HG02798 (cell line): ENCODE measurements around the gene SMIM1.

Experiments
- ATAC-seq: cut with Tn5 transposase; IDR thresholded peaks from one replicate; pipeline ENCODE4 v1.9.1; 2021; ENCODE audit warnings: mild to moderate bottlenecking; ENCODE audit not compliant: unreplicated experiment, poor library complexity

The SMIM1 gene

DNA sequence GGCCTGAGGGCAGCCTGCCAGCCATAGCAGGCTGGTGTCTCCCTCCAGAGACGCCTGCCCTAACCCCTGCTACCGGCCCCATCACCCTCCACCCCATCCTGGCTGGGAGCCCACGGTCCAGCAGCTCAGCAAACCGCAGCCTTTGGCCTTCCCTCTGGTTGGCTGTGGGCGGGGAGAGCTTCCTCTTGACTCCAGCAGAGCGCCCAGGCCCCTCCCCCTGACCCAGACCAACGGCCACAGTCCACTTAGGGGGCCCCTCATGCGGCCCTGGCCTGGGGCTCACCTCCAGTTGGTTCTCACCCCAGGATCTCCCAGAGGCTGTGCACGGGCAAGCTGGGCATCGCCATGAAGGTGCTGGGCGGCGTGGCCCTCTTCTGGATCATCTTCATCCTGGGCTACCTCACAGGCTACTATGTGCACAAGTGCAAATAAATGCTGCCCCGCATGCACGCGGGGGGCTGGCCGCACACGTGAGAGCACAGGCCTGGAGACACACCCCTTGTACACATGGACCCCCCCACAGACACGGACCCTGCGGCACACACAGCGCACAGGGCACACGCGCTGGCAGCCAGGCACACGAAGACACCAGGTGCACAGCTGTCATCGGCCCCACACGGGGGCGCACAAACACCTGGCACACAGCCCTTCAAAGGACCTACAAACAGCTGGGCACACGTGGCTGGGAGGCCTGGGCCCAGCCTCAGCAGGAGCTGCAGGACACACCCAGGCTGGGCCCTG lies 3.1 kb downstream of the SMIM1 start:
- ATAC-seq: peak; percentile 32

DNA sequence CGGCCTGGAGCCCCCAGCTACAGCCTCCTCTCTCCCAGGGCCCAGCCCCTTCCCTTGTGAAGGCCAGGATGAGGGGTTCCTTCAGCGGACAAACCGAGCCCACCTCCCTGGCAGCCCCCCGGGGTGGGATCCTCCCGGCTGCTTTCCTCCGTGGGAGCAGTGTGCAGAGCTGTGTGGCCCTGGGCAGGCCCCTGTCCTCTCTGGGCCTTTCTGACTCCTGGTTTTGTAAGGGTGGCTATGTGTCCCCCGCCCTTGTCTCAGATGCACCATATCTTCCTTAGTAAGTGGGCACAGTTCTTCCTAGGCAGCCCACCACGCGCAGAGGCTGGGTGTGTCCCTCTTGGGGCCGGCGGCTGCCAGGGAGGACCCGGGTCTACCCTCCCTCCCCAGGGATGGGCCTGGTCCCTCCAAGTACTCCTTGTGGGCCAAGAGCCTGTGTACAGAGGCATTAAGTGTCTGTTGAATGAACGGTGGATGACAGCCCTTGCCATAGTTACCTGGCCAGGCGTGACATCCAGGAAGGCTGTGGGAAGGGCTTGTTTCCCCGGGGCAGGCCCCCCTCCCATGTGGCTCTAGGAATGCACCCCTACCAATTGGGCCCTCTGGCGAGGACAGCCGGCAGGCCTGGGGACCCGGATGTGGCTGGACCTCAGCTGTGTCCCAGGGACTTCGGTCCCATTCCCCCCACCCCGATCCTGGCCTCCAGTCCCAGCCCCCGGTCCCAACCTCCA lies 3.8 kb downstream of the SMIM1 start:
- no peak for ATAC-seq

DNA sequence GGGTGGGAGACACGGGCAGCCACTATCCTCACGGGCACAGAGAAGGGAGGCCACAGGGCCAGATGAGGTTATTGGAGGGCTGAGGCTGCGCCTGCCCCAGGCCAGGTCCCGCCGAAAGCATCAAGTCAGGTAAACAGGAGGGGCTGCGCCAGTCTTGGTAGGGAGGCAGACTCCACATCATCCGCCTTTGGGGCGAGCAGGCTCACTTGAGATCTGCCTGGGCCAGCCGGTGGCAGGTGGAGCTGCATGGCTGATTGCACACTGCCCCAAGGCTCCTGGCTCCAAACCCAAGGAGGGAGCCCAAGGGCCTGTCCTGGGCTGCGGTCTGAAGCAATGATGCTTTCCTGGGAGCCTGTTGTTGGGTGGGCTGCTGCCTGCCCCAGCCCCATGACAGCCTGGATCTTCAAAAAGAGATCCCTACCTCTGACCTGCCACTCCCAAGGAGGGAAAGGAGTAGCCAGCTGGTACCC lies 4.6 kb downstream of the SMIM1 start:
- ATAC-seq: no peak

DNA sequence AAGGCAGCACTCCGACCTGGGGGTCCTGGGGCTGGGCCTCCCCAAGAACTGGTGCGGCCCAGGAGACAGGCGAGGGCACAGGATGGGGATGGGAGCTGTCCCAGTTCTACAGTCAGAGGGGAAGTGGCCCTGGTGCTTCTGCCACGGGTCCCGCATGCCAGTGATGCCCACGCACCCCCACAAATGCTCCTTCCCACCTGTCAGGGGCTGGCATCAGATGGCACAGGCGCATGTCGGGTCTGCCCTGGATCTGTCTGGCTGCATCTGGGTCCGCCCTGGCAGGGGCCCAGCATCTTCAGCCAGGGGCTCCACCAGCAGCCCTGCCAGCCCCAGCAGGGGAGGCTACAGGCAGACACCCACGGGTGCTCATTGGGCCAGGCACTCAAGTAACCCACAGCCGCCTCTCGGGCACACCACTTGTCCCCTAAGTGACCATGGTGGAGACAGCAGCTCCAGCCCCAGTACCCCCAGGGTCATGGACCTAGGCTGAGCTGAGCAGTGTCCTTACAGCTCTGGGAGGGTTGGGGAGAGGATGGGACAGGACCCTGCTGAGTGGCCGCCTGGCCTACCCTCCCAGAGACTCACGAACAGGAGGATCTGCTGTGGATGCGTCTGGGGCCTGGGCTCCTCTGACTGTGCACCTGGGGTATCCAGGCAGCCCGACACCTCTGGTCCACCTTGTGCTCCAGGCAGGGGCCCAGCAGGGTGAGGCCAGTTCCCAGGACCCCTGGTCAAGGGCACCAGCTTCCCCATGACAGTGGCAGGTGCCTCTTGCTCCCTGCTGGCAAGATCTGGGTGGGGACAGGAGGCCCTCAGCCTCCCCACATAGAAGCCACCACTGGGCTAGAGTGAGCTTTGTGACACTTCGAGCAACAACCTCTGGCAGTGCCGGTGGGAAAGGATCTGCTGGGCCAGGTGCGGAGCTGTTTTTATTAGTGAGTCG lies 5.4 kb downstream of the SMIM1 start:
- no peak for ATAC-seq

DNA sequence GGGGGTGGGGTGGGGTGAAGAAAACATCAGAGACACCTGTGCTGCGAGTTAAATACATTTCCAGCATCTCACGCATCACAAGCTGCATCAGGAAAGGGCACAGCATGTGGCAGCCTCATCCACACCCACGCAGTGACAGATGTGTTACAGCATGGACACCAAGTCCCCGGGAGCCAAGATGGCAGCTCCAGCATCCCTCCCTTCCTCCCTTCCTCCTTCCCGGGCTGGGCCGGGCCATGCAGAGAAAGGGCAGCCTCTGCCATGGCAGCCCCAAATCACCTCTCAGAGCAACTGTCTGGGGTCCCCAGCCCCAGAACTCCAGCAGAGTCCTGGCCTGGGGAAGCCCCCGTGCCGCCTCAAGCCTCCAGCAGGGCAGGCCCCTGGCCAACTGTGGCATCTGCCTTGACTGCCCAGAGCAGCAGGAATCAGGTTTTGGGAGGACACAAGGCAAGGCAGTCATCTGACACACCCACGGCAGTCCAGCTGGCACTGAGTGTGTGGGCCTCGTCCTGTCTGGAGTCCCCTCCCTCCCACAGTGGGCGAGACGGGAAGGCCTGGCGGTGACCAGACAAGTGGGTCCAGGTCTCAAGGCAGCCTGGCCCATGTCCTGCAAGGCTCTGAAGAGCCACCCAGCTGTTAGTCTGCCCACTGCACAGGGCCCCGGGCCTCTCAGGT lies 6.2 kb downstream of the SMIM1 start:
- no peak for ATAC-seq

DNA sequence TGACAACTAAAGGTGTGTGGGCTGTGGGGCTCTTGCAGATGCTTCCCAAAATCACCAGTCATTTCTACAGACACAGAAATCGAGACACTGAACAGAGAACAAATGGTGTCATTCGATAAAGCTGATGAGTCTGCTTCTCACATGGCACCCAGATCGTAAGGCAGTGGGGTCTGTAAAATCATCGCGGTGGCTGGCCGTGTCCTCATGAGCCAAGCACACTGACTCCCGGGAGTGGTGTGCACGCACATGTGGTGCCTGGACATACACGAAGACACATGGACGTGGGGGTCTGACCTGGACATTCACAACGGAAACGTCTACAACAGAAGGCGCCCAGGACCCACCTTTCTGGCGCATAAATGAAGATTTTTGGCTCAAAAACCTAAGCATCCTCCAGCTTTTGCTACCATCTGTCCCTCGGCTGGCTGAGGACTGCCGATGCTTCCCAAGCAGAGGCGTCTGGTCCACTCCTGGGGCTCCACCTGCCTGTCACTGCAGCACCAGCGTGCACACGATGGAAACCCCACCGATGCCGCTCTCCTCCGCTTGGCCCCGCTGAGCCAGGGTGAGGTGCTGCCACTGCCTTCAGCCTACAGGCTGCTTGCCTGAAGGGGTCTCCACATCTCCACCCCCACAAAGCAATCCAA lies 6.8 kb downstream of the SMIM1 start:
- ATAC-seq: no peak

DNA sequence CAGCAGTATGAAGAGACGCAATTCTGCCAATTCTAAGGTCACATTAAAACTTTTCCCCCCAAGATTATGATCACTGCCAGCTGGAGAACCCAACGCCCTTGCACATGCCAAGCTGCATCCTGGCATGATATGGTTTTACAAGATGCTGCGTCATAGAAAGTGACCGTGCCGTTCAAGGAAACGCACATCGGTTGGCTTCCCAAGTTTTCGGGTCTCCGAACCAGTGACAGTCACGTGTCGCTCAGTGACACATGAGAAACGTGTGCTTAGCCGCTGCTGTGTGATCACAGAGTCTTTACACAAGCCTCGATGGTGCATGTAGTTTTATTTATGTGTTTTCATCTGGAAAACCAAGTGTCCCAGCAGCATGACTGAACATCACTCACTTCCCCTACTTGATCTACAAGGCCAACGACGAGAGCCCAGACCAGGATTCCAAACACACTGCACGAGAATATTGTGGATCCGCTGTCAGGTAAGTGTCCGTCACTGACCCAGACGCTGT lies 7.4 kb downstream of the SMIM1 start:
- ATAC-seq: no peak

DNA sequence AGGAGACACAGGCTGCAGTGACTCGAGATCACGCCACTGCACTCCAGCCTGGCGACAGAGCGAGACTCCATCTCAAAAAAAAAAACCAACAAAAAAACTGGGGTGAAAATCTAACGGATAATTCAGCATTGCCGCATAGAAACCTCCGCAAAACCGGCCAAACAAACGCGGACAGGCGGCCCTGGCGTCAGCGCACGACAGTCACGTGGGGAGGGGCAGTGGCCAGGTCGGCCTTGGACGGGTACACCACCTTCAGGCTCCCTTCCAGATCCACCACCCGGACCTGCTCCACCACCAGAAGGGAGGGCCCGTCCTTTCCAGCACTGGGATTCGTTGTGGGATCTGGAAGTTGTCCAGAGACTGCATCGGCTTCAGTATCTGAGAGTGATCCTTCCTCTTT lies 8.4 kb downstream of the SMIM1 start:
- ATAC-seq: no peak

DNA sequence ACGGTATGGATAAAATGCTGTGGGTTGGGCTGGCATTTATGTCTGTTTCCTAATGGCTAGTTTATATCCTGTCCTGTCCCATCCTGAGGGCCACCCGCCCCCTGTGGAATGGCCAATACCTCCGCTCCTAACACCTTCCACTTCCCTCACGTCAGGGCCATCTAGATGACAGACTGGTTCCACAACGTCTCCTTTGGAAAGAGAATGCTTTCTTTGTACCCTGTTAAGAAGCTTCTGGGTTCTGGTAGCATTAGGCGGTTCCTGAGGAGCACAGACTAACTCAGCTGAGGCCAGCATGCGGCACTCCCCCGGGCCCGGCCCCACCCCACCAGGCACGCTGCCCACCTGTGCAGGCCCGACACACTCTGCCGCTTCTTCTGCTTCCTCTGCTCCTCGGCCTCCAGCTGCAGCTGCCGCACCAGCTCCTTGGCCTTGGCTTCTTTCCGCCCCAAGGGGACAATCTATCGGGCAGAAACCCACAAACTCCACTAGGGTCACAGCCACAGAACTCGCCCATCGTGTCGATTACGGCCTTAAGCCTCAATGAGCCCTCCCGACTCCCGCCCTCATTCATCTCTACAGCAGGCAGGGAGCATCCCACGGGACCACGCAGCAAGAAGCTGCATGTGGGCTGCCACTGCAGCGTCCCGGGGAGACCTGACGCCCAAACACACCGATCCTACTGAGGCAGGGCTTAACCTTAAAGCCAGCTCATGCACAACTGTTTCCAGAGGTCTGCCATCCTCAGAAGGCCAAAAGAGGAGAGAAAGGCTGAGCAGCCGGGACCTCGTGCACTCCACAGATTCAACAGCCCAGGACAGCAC lies 11.3 kb downstream of the SMIM1 start:
- no peak for ATAC-seq

DNA sequence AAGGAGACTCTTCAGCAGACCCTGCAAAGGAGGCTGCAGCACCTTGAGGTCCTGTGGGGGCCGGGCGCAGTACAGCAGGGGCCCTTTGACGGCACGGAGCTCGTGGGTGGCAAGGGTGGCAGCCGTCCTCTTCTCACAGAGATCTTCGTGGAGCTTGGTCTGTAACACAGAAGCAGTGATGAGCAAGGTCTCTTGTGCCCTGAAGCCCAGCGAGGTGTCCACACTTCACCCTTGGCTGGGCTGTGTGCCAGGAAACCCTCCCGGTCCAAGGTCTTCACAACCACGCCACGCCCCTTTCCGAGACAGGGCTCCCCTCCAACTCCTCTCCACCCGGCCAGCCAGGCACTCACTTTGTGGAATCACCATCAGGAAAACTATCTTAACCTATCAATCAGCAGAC lies 12.5 kb downstream of the SMIM1 start:
- no peak for ATAC-seq

DNA sequence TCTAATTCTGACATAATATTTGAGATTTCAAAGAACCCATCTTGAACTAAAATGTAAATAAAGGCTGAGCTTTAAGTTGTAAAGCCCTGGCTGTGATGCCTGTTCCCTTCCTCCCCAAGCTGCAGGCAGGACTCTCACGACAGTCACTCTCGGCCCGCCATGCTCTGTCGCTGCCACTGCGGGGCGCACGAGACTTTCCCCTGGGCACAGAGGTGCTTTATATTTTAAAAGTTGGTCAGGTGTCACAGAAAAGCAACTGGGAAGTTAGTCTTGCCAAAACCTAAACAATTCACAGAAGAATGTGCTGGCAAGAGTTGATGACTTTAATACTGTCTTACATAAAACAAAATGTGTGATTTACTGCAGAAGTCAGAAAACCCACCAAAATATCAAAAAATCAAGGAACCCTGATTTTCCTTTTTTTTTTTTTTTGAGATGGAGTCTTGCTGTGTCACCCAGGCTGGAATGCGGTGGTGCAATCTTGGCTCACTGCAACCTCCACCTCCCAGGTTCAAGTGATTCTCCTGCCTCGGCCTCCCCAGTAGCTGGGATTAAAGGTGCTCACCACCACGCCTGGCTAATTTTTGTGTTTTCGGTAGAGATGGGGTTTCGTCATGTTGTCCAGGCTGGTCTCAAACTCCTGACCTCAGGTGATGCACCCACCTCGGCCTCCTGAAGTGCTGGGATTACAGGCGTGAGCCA lies 13.1 kb downstream of the SMIM1 start:
- ATAC-seq: no peak

DNA sequence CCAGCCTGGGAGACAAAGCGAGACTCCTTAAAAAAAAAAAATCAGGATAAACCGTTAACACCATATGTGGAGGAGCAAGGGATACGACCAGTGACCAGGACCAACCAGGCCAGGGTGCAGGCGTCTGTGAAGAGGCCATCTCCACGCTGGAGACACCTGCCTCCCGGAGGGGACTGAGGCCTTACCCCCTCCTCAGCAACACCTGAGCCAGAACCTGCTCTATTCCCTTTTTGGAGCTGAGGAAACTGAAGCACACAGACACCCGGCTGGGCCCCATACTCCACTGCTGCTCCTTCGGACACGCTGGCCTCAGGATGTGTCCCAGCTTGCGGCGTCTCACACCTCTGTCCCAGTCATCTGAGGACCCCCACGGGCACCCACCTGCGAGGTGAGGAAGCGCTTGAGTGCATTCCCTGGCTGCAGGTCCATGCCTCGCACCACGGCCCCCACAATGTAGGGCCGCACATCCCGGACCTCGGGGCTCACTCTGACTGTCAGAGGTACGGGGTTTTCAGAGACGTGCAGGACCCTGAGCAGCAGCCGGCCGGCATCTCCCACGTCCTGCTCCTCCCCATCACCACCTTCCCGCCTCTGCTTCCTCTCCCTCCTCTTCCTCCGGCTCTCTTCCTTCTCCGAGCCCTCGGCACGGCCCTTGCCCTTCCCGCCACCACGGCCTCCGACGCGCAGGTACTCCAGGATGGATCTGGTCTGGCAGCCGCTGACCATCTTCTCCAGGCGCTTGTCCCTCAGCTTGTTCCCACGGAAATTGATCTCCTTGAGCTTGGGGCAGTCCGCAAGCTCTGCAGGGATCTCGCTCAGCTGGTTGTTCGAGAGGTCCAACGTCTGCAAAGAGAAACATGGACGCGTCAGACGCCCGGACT lies 14.2 kb downstream of the SMIM1 start:
- ATAC-seq: no peak

DNA sequence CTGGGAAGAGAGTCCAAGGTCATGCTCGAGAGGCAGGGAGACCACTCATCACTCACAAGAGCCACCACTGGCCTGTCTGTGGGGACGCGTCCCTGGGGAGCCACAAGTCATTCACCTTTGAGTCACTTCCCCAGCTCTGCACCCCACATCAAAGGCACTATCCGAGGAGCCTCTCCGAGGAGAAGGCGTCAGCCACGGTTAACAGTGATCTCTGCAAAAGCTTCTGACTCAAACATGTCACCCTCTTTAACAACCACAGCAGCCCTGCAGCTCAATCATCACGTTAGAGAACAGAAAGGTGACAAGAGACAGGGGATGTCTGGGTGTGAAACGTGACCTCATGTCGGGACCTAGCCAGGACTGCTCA lies 14.8 kb downstream of the SMIM1 start:
- peak; percentile 57 for ATAC-seq

DNA sequence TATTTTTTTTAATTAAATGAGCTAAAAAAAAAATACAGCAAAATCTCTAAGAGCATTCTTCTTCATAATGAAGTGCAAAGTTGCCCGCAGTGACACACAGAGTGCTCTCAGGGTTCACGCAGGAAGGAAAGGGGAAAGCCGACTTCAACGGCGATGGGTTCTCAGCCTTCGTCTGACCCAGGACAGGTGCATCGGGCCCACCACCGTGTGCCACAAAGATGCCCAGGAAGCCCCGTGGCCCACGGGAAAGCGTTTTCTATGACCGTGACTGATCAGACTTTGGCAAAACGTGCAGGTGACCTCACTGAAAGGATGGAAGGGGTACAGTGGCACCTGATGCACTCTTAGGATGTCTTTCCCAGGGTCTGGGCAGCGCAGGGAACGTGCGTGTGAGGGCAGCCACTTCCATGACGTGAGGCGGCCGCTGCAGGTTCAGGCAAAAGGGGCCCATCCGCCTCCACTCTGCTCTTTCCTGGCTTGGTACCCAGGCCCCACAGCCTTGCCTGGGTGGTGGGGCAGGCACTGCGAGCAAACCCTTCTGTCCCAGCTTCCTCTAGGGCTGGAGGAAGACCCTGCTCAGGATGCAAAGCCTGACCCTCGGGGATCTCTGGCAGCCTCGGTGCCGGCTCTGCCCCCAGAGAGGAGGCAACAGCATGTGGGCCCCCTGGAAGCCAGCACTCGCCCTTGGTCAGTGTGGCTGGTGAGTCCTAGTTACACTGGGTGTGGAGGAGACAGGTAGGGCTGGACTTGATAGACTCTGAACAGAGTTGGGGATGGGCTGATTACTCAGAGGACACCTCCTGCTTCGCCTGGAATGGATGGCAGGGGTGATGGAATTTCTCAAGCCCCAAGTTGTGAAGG lies 15.4 kb downstream of the SMIM1 start:
- peak; percentile 23 for ATAC-seq

DNA sequence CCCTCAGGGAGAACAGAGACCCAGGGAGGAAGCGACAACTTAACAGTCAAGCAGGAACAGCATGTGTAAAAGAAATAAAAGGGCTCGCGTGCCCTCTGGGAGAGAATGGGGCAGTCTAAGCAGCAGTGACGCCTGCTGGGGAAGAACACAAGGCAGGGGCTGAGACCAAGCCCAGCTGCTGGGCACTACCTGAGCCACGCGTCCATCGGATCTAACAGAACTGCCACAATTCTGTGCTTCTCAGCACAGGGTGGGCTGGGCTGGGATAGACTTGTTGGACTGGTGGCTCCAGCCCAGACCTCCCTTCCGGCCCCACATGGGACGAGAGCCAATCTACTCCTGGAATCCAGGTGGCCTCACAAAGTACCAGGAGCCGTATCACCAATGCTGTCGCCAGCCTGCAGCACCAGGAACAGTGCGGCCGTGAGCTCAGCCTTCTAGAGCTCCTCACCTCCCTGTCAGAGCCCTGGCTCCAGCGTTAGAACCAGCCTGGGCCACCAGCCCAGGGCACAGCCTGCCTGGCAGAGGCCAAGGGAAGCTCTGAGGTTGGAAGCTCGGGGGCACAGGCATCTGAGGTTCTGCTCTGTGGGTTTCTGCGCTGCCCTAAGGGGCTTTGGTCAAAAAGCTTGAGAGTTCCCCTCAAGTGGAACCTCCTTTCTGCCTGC lies 16.3 kb downstream of the SMIM1 start:
- no peak for ATAC-seq
